SK-N-SH (cell line): ENCODE measurements around the gene NDRG2. TPM values are rescaled to one million over a fixed set of nuclear protein-coding genes. Genes with fewer than 3 reads are reported as not detected.
A peak's percentile ranks its signal among the peaks of the same experiment; 100 is the strongest.

Source experiments
- CTCF ChIA-PET: fragments of 300-600, 350-600 bp; formaldehyde crosslinking; extraction: SDS; loops from one replicate; lab custom pipeline; 2021; lab: Yijun Ruan, JAX
- POLR2A ChIA-PET: fragments of 350-600 bp; sonication (Branson Sonifier 250); formaldehyde crosslinking; extraction: SDS; loops from one replicate; lab custom pipeline; 2020; ENCODE audit warnings: antibody characterized with exemption, inconsistent platforms; lab: Yijun Ruan, JAX
- DNase-seq: peaks from one replicate; pipeline ENCODE4 v3.0.0; 2012
- H2AFZ ChIP-seq: fragments of 200-600 bp; sonication (generic); 2 replicates; pipeline ENCODE4 v1.8.1; 2016; ENCODE audit warnings: antibody characterized with exemption, mild to moderate bottlenecking, low read depth
- H3F3A ChIP-seq: fragments of 200-600 bp; sonication (generic); replicated peaks from 2 replicates; pipeline ENCODE3; 2016; ENCODE audit warnings: antibody characterized with exemption, mild to moderate bottlenecking; ENCODE audit not compliant: insufficient read depth
- H3K27ac ChIP-seq, 2 experiments: fragments of 200-500 bp in 1 of 2; fragments of 200-600 bp in 1 of 2; sonication (Bioruptor generic) in 1 of 2; sonication (generic), shearing (Covaris generic) in 1 of 2; 2 replicates each; pipeline versions ENCODE4 v1.5.1 to v1.6.1; 2014 to 2016; ENCODE audit warnings: low read depth in 2 of 2, inconsistent platforms in 1 of 2, low read length in 1 of 2, mild to moderate bottlenecking in 1 of 2, mixed read lengths in 1 of 2
- H3K27me3 ChIP-seq: fragments of 200-600 bp; sonication (generic), shearing (Covaris generic); 2 replicates; pipeline ENCODE4 v1.6.1; 2016; ENCODE audit warnings: mixed run types; ENCODE audit not compliant: insufficient read depth
- H3K36me3 ChIP-seq, 2 experiments: fragments of 200-500 bp in 1 of 2; fragments of 200-600 bp in 1 of 2; sonication (Bioruptor generic) in 1 of 2; sonication (generic) in 1 of 2; replicated peaks in 1 of 2; 2 replicates each; pipeline versions ENCODE3 to v1.5.1; 2014 to 2016; ENCODE audit warnings: low read length in 1 of 2, mild to moderate bottlenecking in 1 of 2; ENCODE audit not compliant: insufficient read depth in 2 of 2, control insufficient read depth in 1 of 2
- H3K4me1 ChIP-seq, 2 experiments: fragments of 200-500 bp in 1 of 2; fragments of 200-600 bp in 1 of 2; sonication (Bioruptor generic) in 1 of 2; sonication (generic), shearing (Covaris generic) in 1 of 2; 2 replicates each; pipeline versions ENCODE4 v1.5.1 to v1.6.1; 2014 to 2016; ENCODE audit warnings: low read depth in 1 of 2, low read length in 1 of 2, mixed run types in 1 of 2; ENCODE audit not compliant: insufficient read depth in 2 of 2, control insufficient read depth in 1 of 2
- H3K4me2 ChIP-seq: fragments of 200-600 bp; sonication (generic), shearing (Covaris generic); 2 replicates; pipeline ENCODE4 v1.6.1; 2017; ENCODE audit warnings: mixed run types
- H3K4me3 ChIP-seq, 2 experiments: fragments of 200-500 bp in 1 of 2; fragments of 200-600 bp in 1 of 2; sonication (Bioruptor generic) in 1 of 2; sonication (generic), shearing (Covaris generic) in 1 of 2; 2 replicates each; pipeline versions ENCODE4 v1.5.1 to v1.8.1; 2014 to 2016; ENCODE audit warnings: low read depth in 2 of 2, inconsistent platforms in 1 of 2, low read length in 1 of 2, mild to moderate bottlenecking in 1 of 2, mixed read lengths in 1 of 2, moderate library complexity in 1 of 2
- H3K79me2 ChIP-seq: fragments of 200-600 bp; sonication (generic); 2 replicates; pipeline ENCODE4 v1.8.1; 2017; ENCODE audit warnings: mild to moderate bottlenecking; ENCODE audit not compliant: insufficient read depth
- H3K9ac ChIP-seq: fragments of 200-600 bp; sonication (generic); 2 replicates; pipeline ENCODE4 v1.6.1; 2017; ENCODE audit warnings: mixed run types
- H3K9me2 ChIP-seq: fragments of 200-600 bp; sonication (generic); 2 replicates; pipeline ENCODE4 v1.6.1; 2017; ENCODE audit warnings: mixed run types
- H3K9me3 ChIP-seq: fragments of 200-600 bp; sonication (generic); 2 replicates; pipeline ENCODE4 v1.6.1; 2017; ENCODE audit warnings: mixed run types, mild to moderate bottlenecking, moderate library complexity
- H4K20me1 ChIP-seq: fragments of 200-600 bp; sonication (generic); 2 replicates; pipeline ENCODE4 v1.6.1; 2017; ENCODE audit warnings: mild to moderate bottlenecking, mixed run types; ENCODE audit not compliant: insufficient read depth
- FOSL2 ChIP-seq: IDR thresholded peaks from 2 replicates; pipeline ENCODE4 v1.4.0; 2012; ENCODE audit warnings: low read depth, mild to moderate bottlenecking, moderate library complexity, borderline replicate concordance
- FOXJ3 ChIP-seq: sonication (generic); formaldehyde crosslinking; IDR thresholded peaks from 2 replicates; pipeline ENCODE4 v1.5.1; 2020; ENCODE audit warnings: mild to moderate bottlenecking, missing genetic modification reagents
- GATA2 ChIP-seq: sonication (generic); formaldehyde crosslinking; IDR thresholded peaks from 2 replicates; pipeline ENCODE4 v1.5.0; 2020; ENCODE audit warnings: mild to moderate bottlenecking, missing genetic modification reagents
- MEF2A ChIP-seq: IDR thresholded peaks from 2 replicates; pipeline ENCODE4 v1.4.0; 2012; ENCODE audit warnings: low read depth, borderline replicate concordance
- NRF1 ChIP-seq: IDR thresholded peaks from 2 replicates; pipeline ENCODE4 v1.6.1; 2012; ENCODE audit warnings: low read depth, mild to moderate bottlenecking, low read length
- RAD21 ChIP-seq: IDR thresholded peaks from 2 replicates; pipeline ENCODE4 v1.6.1; 2012; ENCODE audit warnings: mild to moderate bottlenecking, low read length
- RCOR1 ChIP-seq: fragments of 150-350 bp; IDR thresholded peaks from 2 replicates; pipeline ENCODE4 v1.6.1; 2017; ENCODE audit warnings: antibody characterized with exemption, low read length
- RFX5 ChIP-seq: IDR thresholded peaks from 2 replicates; pipeline ENCODE4 v1.6.1; 2012; ENCODE audit warnings: mild to moderate bottlenecking, improper control_type of control experiment, low read length
- RXRA ChIP-seq: IDR thresholded peaks from 2 replicates; pipeline ENCODE4 v1.4.0; 2012; ENCODE audit warnings: low read depth, mild to moderate bottlenecking, borderline replicate concordance
- SMC3 ChIP-seq: IDR thresholded peaks from 2 replicates; pipeline ENCODE4 v1.6.1; 2012; ENCODE audit warnings: low read depth, low read length, improper control_type of control experiment
- TEAD4 ChIP-seq: IDR thresholded peaks from 2 replicates; pipeline ENCODE4 v1.4.0; 2012; ENCODE audit warnings: mild to moderate bottlenecking, borderline replicate concordance; ENCODE audit not compliant: insufficient read depth
- USF1 ChIP-seq: IDR thresholded peaks from 2 replicates; pipeline ENCODE4 v1.4.0; 2012; ENCODE audit warnings: low read depth, borderline replicate concordance
- WGBS: methylation state at CpG from one replicate; pipeline ENCODE4 v1.1.6; 2017; ENCODE audit warnings: low lambda C conversion rate; 5-methylcytosine and 5-hydroxymethylcytosine counted together
- polyA plus RNA-seq, 3 experiments: library from polyadenylated mRNA; depleted of rRNA; stranded (reverse); fragments of >200 nt; gene quantifications; 2 replicates each; pipeline ENCODE4 v1.2.3, GENCODE V29; 2012
- TF ChIP-seq, protein P1 (sequence below): fragments of 150-350 bp; IDR thresholded peaks from 2 replicates; pipeline ENCODE4 v1.6.1; 2016; ENCODE audit warnings: mild to moderate bottlenecking, low read depth, low read length
- TF ChIP-seq, protein P2 (sequence below): fragments of 200-600 bp; sonication (generic); IDR thresholded peaks from 2 replicates; pipeline ENCODE4 v1.6.1; 2017; ENCODE audit warnings: antibody characterized with exemption, mild to moderate bottlenecking, moderate library complexity
- TF ChIP-seq, protein P3 (sequence below): IDR thresholded peaks from 2 replicates; pipeline ENCODE4; 2012

Gene NDRG2
- polyA plus RNA-seq, 1 of the 3 experiments (the other 2 are of a cell fraction): 15.8 TPM

DNA sequence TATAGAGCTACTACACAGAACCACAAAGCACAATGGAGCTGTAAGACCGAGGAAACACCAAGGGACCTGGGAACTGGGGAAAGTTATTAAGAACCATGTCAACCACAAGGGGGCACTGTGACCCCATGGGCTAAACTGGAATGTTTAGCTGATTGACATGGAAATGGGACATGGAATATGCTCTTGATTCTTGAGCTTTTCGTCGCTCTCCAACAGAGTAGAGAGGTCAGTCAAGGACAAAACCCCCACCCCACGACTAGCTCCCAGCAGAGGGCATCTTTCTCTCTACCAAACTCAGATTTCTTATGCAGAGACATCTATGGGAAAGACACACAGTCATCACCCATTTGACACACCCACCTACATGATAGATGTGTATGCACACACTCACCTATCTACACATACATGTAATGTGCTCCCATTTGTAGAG lies 10.1 kb downstream of the NDRG2 start:
- H3K4me2 ChIP-seq: no peak overlapping the region
- H3K9me2 ChIP-seq: no peaks in the 10 kb centered on the region
- H4K20me1 ChIP-seq: no peaks in the 10 kb centered on the region
- H3K36me3 ChIP-seq: no peaks in the 10 kb centered on the region
- no peak overlapping the region for H3K27ac ChIP-seq
- H3F3A ChIP-seq: no peaks in the 10 kb centered on the region
- no peaks in the 10 kb centered on the region for H3K79me2 ChIP-seq
- 0% methylated on average over 4 of the region's 4 CpGs for WGBS
- peak; percentile 75 for DNase-seq
- H3K4me3 ChIP-seq: no peak overlapping the region; a peak in 1 of 4 replicates
- TF ChIP-seq RAD21: peak; percentile 96
- TF ChIP-seq RFX5: no peak
- TF ChIP-seq USF1: no peak
- no peak for TF ChIP-seq MEF2A
- TF ChIP-seq, protein P1, sequence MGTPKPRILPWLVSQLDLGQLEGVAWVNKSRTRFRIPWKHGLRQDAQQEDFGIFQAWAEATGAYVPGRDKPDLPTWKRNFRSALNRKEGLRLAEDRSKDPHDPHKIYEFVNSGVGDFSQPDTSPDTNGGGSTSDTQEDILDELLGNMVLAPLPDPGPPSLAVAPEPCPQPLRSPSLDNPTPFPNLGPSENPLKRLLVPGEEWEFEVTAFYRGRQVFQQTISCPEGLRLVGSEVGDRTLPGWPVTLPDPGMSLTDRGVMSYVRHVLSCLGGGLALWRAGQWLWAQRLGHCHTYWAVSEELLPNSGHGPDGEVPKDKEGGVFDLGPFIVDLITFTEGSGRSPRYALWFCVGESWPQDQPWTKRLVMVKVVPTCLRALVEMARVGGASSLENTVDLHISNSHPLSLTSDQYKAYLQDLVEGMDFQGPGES: no peak
- TF ChIP-seq, protein P2, sequence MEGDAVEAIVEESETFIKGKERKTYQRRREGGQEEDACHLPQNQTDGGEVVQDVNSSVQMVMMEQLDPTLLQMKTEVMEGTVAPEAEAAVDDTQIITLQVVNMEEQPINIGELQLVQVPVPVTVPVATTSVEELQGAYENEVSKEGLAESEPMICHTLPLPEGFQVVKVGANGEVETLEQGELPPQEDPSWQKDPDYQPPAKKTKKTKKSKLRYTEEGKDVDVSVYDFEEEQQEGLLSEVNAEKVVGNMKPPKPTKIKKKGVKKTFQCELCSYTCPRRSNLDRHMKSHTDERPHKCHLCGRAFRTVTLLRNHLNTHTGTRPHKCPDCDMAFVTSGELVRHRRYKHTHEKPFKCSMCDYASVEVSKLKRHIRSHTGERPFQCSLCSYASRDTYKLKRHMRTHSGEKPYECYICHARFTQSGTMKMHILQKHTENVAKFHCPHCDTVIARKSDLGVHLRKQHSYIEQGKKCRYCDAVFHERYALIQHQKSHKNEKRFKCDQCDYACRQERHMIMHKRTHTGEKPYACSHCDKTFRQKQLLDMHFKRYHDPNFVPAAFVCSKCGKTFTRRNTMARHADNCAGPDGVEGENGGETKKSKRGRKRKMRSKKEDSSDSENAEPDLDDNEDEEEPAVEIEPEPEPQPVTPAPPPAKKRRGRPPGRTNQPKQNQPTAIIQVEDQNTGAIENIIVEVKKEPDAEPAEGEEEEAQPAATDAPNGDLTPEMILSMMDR: peak; percentile 89
- TF ChIP-seq TEAD4: no peak
- TF ChIP-seq GATA2 (CRISPR knock-in tag): no peak
- TF ChIP-seq, protein P3, sequence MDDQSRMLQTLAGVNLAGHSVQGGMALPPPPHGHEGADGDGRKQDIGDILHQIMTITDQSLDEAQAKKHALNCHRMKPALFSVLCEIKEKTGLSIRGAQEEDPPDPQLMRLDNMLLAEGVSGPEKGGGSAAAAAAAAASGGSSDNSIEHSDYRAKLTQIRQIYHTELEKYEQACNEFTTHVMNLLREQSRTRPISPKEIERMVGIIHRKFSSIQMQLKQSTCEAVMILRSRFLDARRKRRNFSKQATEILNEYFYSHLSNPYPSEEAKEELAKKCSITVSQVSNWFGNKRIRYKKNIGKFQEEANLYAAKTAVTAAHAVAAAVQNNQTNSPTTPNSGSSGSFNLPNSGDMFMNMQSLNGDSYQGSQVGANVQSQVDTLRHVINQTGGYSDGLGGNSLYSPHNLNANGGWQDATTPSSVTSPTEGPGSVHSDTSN: peak; percentile 86
- TF ChIP-seq RCOR1: no peak
- TF ChIP-seq SMC3: peak; percentile 96
- TF ChIP-seq RXRA: no peak
- TF ChIP-seq FOXJ3 (CRISPR knock-in tag): no peak
- TF ChIP-seq NRF1: peak; percentile 17; the same call in 1 of the 2 replicates
- no peak for TF ChIP-seq FOSL2
- no peaks in the 10 kb centered on the region; a peak in 1 of 4 replicates for H3K4me1 ChIP-seq
- H3K27me3 ChIP-seq: peaks cover 15% of the 10 kb centered on the region
- ChIA-PET CTCF (interaction anchor here (0.6 to 18.2 kb wide), 52 partner anchors 9 to 634 kb away, joined by 3 to 555 read pairs (median 6); partner anchors contain the start of genes ARHGEF40, NDRG2, RNASE13 and RNASE7), POLR2A (interaction anchor here (1.0 to 2.1 kb wide), 9 partner anchors 9 to 90 kb away, joined by 3 to 15 read pairs (median 6); partner anchors contain the start of genes ARHGEF40 and NDRG2)
- H2AFZ ChIP-seq: no peak overlapping the region
- no peaks in the 10 kb centered on the region for H3K9me3 ChIP-seq
- H3K9ac ChIP-seq: no peak overlapping the region
